Measurements from ENCODE around the gene GSG1L. TPM values are rescaled to one million over a fixed set of nuclear protein-coding genes. Genes with fewer than 3 reads are reported as not detected.

GSG1L gene
- total and polyA plus RNA-seq, 2 of the 13 experiments (the other 11 are each of a cell fraction or from before 2014, with no cell fraction given) = not detected

GRCh38 chr16:28093385-28093725 lies 29.8 kb upstream of the GSG1L start (continued):
- no peak for TF ChIP-seq ZBTB4 (CRISPR knock-in tag; IDR thresholded peaks at IDR 0.05; ENCODE audit: borderline replicate concordance)
- TF ChIP-seq ZFP82 (CRISPR knock-in tag; IDR thresholded peaks at IDR 0.05; ENCODE audit: borderline replicate concordance) = no peak
- TF ChIP-seq E2F5 (CRISPR knock-in tag; conservative IDR thresholded peaks at IDR 0.05) = no peak
- no peak for TF ChIP-seq BRF2 (CRISPR knock-in tag; IDR thresholded peaks at IDR 0.05)

GRCh38 chr16:28092721-28093384 lies 29.3 kb upstream of the GSG1L start:
- no TSS peak for BruUV-seq (replicated peaks)
- Histone ChIP-seq H3K27ac (ENCODE audit: extremely low read length, insufficient read depth, low read length) (no peak overlapping the region), H3K9ac (ENCODE audit: insufficient read depth, low read depth, low read length) (no peak overlapping the region), H3K4me2 (ENCODE audit: low read depth, low read length) (no peak overlapping the region), H3K9me3 (ENCODE audit: low read length) (no peaks in the 10 kb centered on the region), H4K20me1 (ENCODE audit: insufficient read depth, low read length) (no peaks in the 10 kb centered on the region), H3K27me3 (ENCODE audit: control insufficient read depth in 1 of 2, insufficient read depth in 2 of 2, low read length in 2 of 2) (no peaks in the 10 kb centered on the region), H3K4me1 (ENCODE audit: insufficient read depth, low read length) (peaks cover 7% of the 10 kb centered on the region), H2AFZ (ENCODE audit: low read length) (no peak overlapping the region), H3K36me3 (replicated peaks in 1 of 2; ENCODE audit: control insufficient read depth in 1 of 2, insufficient read depth in 2 of 2, low read length in 2 of 2) (peaks cover 4 to 10% of the 10 kb centered on the region in 2 experiments; a peak in 4 of 5 replicates), H3K4me3 (replicated peaks in 1 of 3; ENCODE audit: insufficient read depth in 1 of 3, low read depth in 2 of 3, low read length in 3 of 3) (no peak overlapping the region), H3K79me2 (ENCODE audit: insufficient read depth, low read length) (no peaks in the 10 kb centered on the region)
- WGBS (ENCODE audit: low lambda C conversion rate) = 94% methylated on average over 17 of the region's 17 CpGs
- FAIRE-seq = no peak
- ChIA-PET POLR2A (no interaction called here), CTCF (ENCODE audit: low intra/inter-chr PET ratio, low total read pairs) (no interaction called here)
- no peak for ATAC-seq
- intact Hi-C loops (cut with micrococcal nuclease; ENCODE audit: unreplicated experiment) (no loop called here), in situ Hi-C loops (cut with HindIII; ENCODE audit: extremely low pct_ligation_motif_present, low pct_unique_long_range_greater_than_20kb) (no loop called here)
- no peak for DNase-seq (ENCODE audit: low spot score)
- TF ChIP-seq E2F2 (CRISPR knock-in tag; IDR thresholded peaks at IDR 0.05; ENCODE audit: borderline replicate concordance) = no peak
- no peak for TF ChIP-seq ZNF644 (CRISPR knock-in tag; IDR thresholded peaks at IDR 0.05; ENCODE audit: low read depth)
- no peak for TF ChIP-seq CREM (IDR thresholded peaks at IDR 0.05)
- no peak for TF ChIP-seq CREM (CRISPR knock-in tag; IDR thresholded peaks at IDR 0.05)
- TF ChIP-seq SALL2 (CRISPR knock-in tag; IDR thresholded peaks at IDR 0.05) = no peak
- TF ChIP-seq ZNF549 (CRISPR knock-in tag; IDR thresholded peaks at IDR 0.05) = no peak
- no peak for TF ChIP-seq ZNF382 (CRISPR knock-in tag; IDR thresholded peaks at IDR 0.05; ENCODE audit: borderline replicate concordance)
- no peak for TF ChIP-seq GATAD2A (CRISPR knock-in tag; IDR thresholded peaks at IDR 0.05)
- TF ChIP-seq E2F5 (CRISPR knock-in tag; conservative IDR thresholded peaks at IDR 0.05) = no peak

Data from HepG2 (cell line).